GM19043 (cell line): ENCODE results near the gene ZSCAN18.

Source experiments
- ATAC-seq: cut with Tn5 transposase; IDR thresholded peaks from one replicate; pipeline ENCODE4 v1.9.1; 2021; ENCODE audit warnings: low read depth; ENCODE audit not compliant: unreplicated experiment

Gene ZSCAN18

GRCh38 chr19:58045411-58046050 is 52.5 kb downstream of the ZSCAN18 start:
- no peak for ATAC-seq

DNA sequence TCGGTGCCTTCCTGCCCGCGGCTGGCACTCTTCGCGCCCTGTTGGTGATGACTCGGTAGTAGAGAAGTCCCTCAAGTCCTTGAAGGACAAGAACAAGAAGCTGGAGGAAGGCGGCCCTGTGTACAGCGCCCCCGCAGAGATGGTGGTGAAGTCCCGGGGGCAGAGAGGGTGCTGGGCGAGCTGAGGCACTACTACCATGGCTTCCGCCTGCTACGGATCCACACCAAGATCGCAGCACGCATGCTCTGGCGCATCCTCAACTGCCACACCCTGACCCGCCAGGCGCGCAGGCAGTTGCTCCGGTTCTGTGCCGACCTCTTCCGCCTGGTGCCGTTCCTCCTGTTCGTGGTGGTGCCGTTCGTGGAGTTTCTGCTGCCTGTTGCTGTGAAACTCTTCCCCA is 53.1 kb downstream of the ZSCAN18 start:
- no peak for ATAC-seq

- no peak for ATAC-seq
Measured at GRCh38 chr19:58044391-58044790, 53.6 kb downstream of the ZSCAN18 start.

DNA sequence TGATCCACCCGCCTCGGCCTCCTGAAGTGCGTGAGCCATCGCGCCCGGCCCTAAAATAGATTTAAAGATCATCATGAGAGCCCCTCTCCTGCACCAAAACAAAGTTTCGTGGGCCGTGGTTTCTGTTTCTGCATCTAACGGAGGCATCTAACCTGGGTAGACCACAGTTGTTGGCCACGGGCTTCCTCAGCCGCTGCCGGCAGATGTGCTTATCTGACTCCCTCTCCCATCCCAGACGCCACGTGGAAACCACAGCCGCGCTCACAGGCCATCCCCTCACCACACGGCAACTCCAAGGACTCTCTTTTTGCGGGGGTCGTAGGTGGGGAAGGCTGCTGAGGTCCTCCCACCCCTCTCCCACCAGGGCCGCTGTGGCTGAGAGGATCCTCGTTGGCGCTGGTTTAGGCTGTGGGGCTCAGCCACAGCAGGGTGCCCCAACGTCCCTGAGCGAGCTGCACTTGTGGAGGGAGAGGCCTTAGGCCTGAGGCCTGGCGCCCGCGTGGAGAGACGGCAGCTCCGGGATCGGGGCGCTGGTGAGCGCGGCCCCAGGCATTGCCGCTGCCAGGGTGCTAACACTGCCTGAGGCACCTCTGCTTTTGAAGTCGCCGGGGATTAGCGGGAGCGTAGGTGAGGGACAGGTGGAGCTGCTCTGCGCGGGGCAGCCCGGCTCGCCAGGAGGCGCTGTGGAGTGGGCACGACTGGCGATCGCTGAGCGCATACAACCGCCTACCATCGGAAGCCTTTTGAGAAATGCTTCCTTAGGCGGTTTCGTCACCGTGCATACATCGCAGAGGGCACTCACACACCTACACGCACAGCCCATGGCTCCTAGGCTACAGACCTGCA is 55.3 kb downstream of the ZSCAN18 start:
- no peak for ATAC-seq

DNA sequence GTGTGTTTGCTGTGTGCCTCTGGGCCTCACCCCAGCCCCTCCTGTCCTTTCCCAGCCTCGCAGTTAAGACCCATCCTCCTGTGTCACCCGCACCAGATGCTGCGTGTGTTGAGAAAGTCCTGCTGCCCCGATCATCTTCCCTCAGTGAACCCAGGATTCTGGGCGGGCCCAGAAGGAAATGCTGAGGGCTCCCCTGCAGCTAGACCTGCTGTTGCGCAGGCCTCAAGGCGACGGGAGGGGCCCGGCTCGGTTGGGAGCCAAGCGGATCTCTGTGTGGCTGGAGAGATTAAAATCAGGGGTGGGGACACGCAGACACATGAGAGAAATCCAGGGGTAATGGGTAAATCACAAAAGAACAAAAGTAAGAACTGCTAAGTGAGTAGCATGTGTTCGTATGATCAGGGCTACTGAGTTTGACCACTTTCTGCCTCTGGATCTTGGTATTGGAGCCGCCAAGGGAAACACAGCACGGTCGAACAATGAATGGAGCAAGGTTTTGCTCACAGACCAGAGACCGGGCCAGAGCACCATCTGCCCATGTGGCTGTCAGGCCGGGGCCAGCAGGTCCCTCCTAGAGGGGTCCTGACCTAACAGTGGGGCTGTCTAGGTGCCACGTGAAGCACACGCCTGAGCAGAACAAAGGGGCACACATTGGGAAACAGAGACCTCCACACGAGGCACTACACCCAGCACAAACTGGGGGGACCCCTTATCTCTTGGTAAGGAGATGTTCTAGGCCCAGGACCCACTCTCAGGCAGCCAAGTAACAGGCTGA is 57.1 kb downstream of the ZSCAN18 start:
- no peak for ATAC-seq

- ATAC-seq = no peak
Measured at GRCh38 chr19:58038688-58039204, 59.3 kb downstream of the ZSCAN18 start.

GRCh38 chr19:58037927-58038687 is 59.9 kb downstream of the ZSCAN18 start:
- no peak for ATAC-seq

- ATAC-seq = no peak
Measured at GRCh38 chr19:58035863-58036262, 62.2 kb downstream of the ZSCAN18 start.

- no peak for ATAC-seq
Measured at GRCh38 chr19:58034477-58034793, 63.6 kb downstream of the ZSCAN18 start.
